ENCODE results near the gene UCK1. TPM values are rescaled to one million over a fixed set of nuclear protein-coding genes. Genes with fewer than 3 reads are reported as not detected.

The UCK1 gene
- total and polyA plus RNA-seq, 2 of the 13 experiments (the other 11 are each of a cell fraction or from before 2014, with no cell fraction given): 11.0 to 24.1 TPM

DNA sequence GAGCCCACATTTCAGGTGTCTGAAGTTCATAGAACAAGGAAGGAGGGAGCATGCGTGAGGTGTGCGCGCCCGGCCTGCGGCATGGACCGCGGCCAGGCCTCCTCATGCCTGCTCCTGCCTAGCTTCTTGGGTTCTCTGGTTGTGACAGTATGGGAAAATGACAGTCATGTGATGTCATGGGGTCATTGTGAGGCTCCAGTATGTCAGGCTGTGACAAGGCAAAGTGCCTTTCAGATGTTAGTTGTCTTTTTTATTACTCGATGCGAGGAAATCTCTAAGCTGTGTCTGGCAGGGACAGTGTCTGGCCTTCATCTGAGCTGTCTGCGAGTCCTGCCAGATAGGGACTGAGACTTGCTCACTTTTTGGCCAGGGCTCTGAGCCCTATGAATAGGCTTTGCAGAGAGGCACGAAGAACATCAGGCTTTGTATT lies 13.3 kb downstream of the UCK1 start (continued):
- no peak for TF ChIP-seq ARID4A (CRISPR knock-in tag; IDR thresholded peaks at IDR 0.05; ENCODE audit: borderline replicate concordance)
- TF ChIP-seq ZNF296 (CRISPR knock-in tag; conservative IDR thresholded peaks at IDR 0.05): no peak

- CTCF ChIA-PET (ENCODE audit: low intra/inter-chr PET ratio, low total read pairs): no interaction called here
- TF ChIP-seq NONO (IDR thresholded peaks at IDR 0.05) (no peak), NONO (CRISPR knock-in tag; conservative IDR thresholded peaks at IDR 0.05) (no peak), ZNF235 (CRISPR knock-in tag; IDR thresholded peaks at IDR 0.05; ENCODE audit: borderline replicate concordance) (no peak), ZNF629 (CRISPR knock-in tag; conservative IDR thresholded peaks at IDR 0.05) (no peak), IKZF1 (IDR thresholded peaks at IDR 0.05) (no peak), NR3C1 (CRISPR knock-in tag; IDR thresholded peaks at IDR 0.05) (no peak), PRDM15 (CRISPR knock-in tag; IDR thresholded peaks at IDR 0.05) (no peak)
These were observed 14.1 kb downstream of the UCK1 start for GRCh38 chr9:131516930-131517329.

More at GRCh38 chr9:131516930-131517329, 14.1 kb downstream of the UCK1 start:
- FAIRE-seq: no peak
- WGBS (ENCODE audit: low lambda C conversion rate): 98% methylated on average over 9 of the region's 9 CpGs
- peaks cover 23 to 67% of the 10 kb centered on the region in 2 experiments for H3K36me3 ChIP-seq (replicated peaks in 1 of 2; ENCODE audit: control insufficient read depth in 1 of 2, insufficient read depth in 2 of 2, low read length in 2 of 2)
- DNase-seq (ENCODE audit: low spot score): no peak
- no peak overlapping the region for H3K4me3 ChIP-seq (replicated peaks in 1 of 3; ENCODE audit: insufficient read depth in 1 of 3, low read depth in 2 of 3, low read length in 3 of 3)
- H3K79me2 ChIP-seq (ENCODE audit: insufficient read depth, low read length): no peaks in the 10 kb centered on the region
- no peaks in the 10 kb centered on the region for H3K9me3 ChIP-seq (ENCODE audit: low read length)
- no peak overlapping the region for H3K4me2 ChIP-seq (ENCODE audit: low read depth, low read length)
- H3K4me1 ChIP-seq (ENCODE audit: insufficient read depth, low read length): peaks cover 4% of the 10 kb centered on the region
- in situ Hi-C loops (cut with HindIII; ENCODE audit: extremely low pct_ligation_motif_present, low pct_unique_long_range_greater_than_20kb) (no loop called here), intact Hi-C loops (cut with micrococcal nuclease; ENCODE audit: unreplicated experiment) (no loop called here)
- H3K27me3 ChIP-seq (ENCODE audit: control insufficient read depth in 1 of 2, insufficient read depth in 2 of 2, low read length in 2 of 2): no peaks in the 10 kb centered on the region
- BruUV-seq (replicated peaks): no TSS peak
- no peak overlapping the region for H3K9ac ChIP-seq (ENCODE audit: insufficient read depth, low read depth, low read length)
- H2AFZ ChIP-seq (ENCODE audit: low read length): no peak overlapping the region
- H3K27ac ChIP-seq (ENCODE audit: extremely low read length, insufficient read depth, low read length): no peak overlapping the region
- POLR2A ChIA-PET: no interaction called here
- H4K20me1 ChIP-seq (ENCODE audit: insufficient read depth, low read length): no peaks in the 10 kb centered on the region
- no peak for ATAC-seq

Data from HepG2 (cell line).